ENCODE measurements around the gene OPHN1. TPM values are rescaled to one million over a fixed set of nuclear protein-coding genes. Genes with fewer than 3 reads are reported as not detected.
"Not testable (repeated sequence)": the region's sequence is repeated elsewhere in the genome, so short reads cannot be mapped to it uniquely, and the experiment has no call there.

Gene OPHN1
- total RNA-seq, 2 experiments from 2014 or later, result not detected

- no peaks in the 10 kb centered on the region for H3K36me3 ChIP-seq (ENCODE audit: insufficient read depth, low read length)
- POLR2A ChIA-PET, result no interaction called here
- no peak overlapping the region for H3K4me3 ChIP-seq (ENCODE audit: low read length)
- no peaks in the 10 kb centered on the region for H3K4me1 ChIP-seq (ENCODE audit: insufficient read depth, low read length)
- no peaks in the 10 kb centered on the region for H3K27me3 ChIP-seq (ENCODE audit: control insufficient read depth in 1 of 2, insufficient read depth in 2 of 2, low read length in 2 of 2)
- no peak overlapping the region for H3K27ac ChIP-seq (ENCODE audit: low read depth in 1 of 2, low read length in 2 of 2)
- no peak for ATAC-seq (ENCODE audit: poor library complexity)
- CTCF ChIA-PET, result no interaction called here
- H3K9me3 ChIP-seq (ENCODE audit: control insufficient read depth in 1 of 2, insufficient read depth in 1 of 2, low read length in 2 of 2), result no peaks in the 10 kb centered on the region
- no peaks in the 10 kb centered on the region for H3K36me3 Mint-ChIP-seq (ENCODE audit: low read depth)
- no peaks in the 10 kb centered on the region for H3K9me3 Mint-ChIP-seq
- H3K4me1 Mint-ChIP-seq (ENCODE audit: low read depth), result no peaks in the 10 kb centered on the region
- TF ChIP-seq, protein P1, sequence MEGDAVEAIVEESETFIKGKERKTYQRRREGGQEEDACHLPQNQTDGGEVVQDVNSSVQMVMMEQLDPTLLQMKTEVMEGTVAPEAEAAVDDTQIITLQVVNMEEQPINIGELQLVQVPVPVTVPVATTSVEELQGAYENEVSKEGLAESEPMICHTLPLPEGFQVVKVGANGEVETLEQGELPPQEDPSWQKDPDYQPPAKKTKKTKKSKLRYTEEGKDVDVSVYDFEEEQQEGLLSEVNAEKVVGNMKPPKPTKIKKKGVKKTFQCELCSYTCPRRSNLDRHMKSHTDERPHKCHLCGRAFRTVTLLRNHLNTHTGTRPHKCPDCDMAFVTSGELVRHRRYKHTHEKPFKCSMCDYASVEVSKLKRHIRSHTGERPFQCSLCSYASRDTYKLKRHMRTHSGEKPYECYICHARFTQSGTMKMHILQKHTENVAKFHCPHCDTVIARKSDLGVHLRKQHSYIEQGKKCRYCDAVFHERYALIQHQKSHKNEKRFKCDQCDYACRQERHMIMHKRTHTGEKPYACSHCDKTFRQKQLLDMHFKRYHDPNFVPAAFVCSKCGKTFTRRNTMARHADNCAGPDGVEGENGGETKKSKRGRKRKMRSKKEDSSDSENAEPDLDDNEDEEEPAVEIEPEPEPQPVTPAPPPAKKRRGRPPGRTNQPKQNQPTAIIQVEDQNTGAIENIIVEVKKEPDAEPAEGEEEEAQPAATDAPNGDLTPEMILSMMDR (IDR thresholded peaks at IDR 0.05), result no peak
- H3K4me3 Mint-ChIP-seq, result no peak overlapping the region
- DNase-seq, result no peak
- no peaks in the 10 kb centered on the region for H3K27me3 Mint-ChIP-seq
- no peak overlapping the region for H3K27ac Mint-ChIP-seq
- intact Hi-C loops (cut with DNase I, micrococcal nuclease), result no loop called here
Observed at GRCh38 chrX:68083510-68083909, 349.8 kb downstream of the OPHN1 start.

GRCh38 chrX:68079961-68080360, 353.3 kb downstream of the OPHN1 start:
- H3K27ac ChIP-seq (ENCODE audit: low read depth in 1 of 2, low read length in 2 of 2), result no peak overlapping the region
- no peaks in the 10 kb centered on the region for H3K9me3 ChIP-seq (ENCODE audit: control insufficient read depth in 1 of 2, insufficient read depth in 1 of 2, low read length in 2 of 2)
- H3K9me3 Mint-ChIP-seq, result no peaks in the 10 kb centered on the region
- H3K4me1 ChIP-seq (ENCODE audit: insufficient read depth, low read length), result no peaks in the 10 kb centered on the region
- intact Hi-C loops (cut with DNase I, micrococcal nuclease), result no loop called here
- no peaks in the 10 kb centered on the region for H3K27me3 Mint-ChIP-seq
- ATAC-seq (ENCODE audit: poor library complexity) (no peak), DNase-seq (no peak)
- no peak overlapping the region for H3K4me3 Mint-ChIP-seq
- POLR2A ChIA-PET, result no interaction called here
- no peaks in the 10 kb centered on the region for H3K36me3 ChIP-seq (ENCODE audit: insufficient read depth, low read length)
- H3K4me1 Mint-ChIP-seq (ENCODE audit: low read depth), result no peaks in the 10 kb centered on the region
- no peak overlapping the region for H3K27ac Mint-ChIP-seq
- TF ChIP-seq, protein P1 (IDR thresholded peaks at IDR 0.05), result no peak
- CTCF ChIA-PET, result no interaction called here
- H3K36me3 Mint-ChIP-seq (ENCODE audit: low read depth), result no peaks in the 10 kb centered on the region
- H3K4me3 ChIP-seq (ENCODE audit: low read length), result no peak overlapping the region
- H3K27me3 ChIP-seq (ENCODE audit: control insufficient read depth in 1 of 2, insufficient read depth in 2 of 2, low read length in 2 of 2), result no peaks in the 10 kb centered on the region

GRCh38 chrX:68078801-68079200, 354.5 kb downstream of the OPHN1 start:
- H3K27me3 Mint-ChIP-seq; H3K27me3 ChIP-seq (ENCODE audit: control insufficient read depth in 1 of 2, insufficient read depth in 2 of 2, low read length in 2 of 2); DNase-seq; H3K4me3 Mint-ChIP-seq; H3K27ac Mint-ChIP-seq; intact Hi-C loops (cut with DNase I, micrococcal nuclease); H3K9me3 ChIP-seq (ENCODE audit: control insufficient read depth in 1 of 2, insufficient read depth in 1 of 2, low read length in 2 of 2); POLR2A ChIA-PET; H3K36me3 Mint-ChIP-seq (ENCODE audit: low read depth); ATAC-seq (ENCODE audit: poor library complexity); H3K36me3 ChIP-seq (ENCODE audit: insufficient read depth, low read length); H3K4me1 Mint-ChIP-seq (ENCODE audit: low read depth); H3K4me3 ChIP-seq (ENCODE audit: low read length); H3K4me1 ChIP-seq (ENCODE audit: insufficient read depth, low read length); H3K27ac ChIP-seq (ENCODE audit: low read depth in 1 of 2, low read length in 2 of 2); H3K9me3 Mint-ChIP-seq; CTCF ChIA-PET: not testable (repeated sequence)

DNA sequence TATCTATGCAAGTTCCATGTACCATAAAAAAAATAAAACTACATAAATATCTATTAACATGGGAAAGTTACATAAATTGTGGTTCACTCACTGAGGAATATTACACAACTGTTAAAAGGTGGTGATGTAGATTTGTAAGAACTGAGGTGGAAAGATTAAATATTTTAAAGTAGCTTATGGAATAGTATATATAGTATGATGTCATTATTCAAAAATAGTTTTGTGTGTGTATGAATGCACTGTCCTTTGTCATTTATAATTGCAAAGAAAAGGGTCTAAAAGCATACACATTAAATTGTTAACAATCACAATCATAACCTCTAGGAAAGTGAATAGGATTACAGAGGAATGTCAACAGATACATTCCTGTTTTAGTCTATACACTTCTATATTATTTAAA, 355.9 kb downstream of the OPHN1 start:
- no peaks in the 10 kb centered on the region for H3K4me1 ChIP-seq (ENCODE audit: insufficient read depth, low read length)
- DNase-seq, result no peak
- H3K4me1 Mint-ChIP-seq (ENCODE audit: low read depth), result no peaks in the 10 kb centered on the region
- ATAC-seq (ENCODE audit: poor library complexity), result no peak
- H3K36me3 ChIP-seq (ENCODE audit: insufficient read depth, low read length), result no peaks in the 10 kb centered on the region
- no peak overlapping the region for H3K27ac Mint-ChIP-seq
- TF ChIP-seq, protein P1 (IDR thresholded peaks at IDR 0.05), result no peak
- no peak overlapping the region for H3K27ac ChIP-seq (ENCODE audit: low read depth in 1 of 2, low read length in 2 of 2)
- intact Hi-C loops (cut with DNase I, micrococcal nuclease), result no loop called here
- no peak overlapping the region for H3K4me3 Mint-ChIP-seq
- no peaks in the 10 kb centered on the region for H3K9me3 ChIP-seq (ENCODE audit: control insufficient read depth in 1 of 2, insufficient read depth in 1 of 2, low read length in 2 of 2)
- H3K9me3 Mint-ChIP-seq, result no peaks in the 10 kb centered on the region
- no peak overlapping the region for H3K4me3 ChIP-seq (ENCODE audit: low read length)
- ChIA-PET POLR2A (no interaction called here), CTCF (no interaction called here)
- no peaks in the 10 kb centered on the region for H3K27me3 Mint-ChIP-seq
- no peaks in the 10 kb centered on the region for H3K36me3 Mint-ChIP-seq (ENCODE audit: low read depth)
- no peaks in the 10 kb centered on the region for H3K27me3 ChIP-seq (ENCODE audit: control insufficient read depth in 1 of 2, insufficient read depth in 2 of 2, low read length in 2 of 2)
